NCI-H460 (cell line): ENCODE data around the gene LGI2. TPM values are rescaled to one million over a fixed set of nuclear protein-coding genes. Genes with fewer than 3 reads are reported as not detected.
"Not testable (repeated sequence)": the region's sequence is repeated elsewhere in the genome, so short reads cannot be mapped to it uniquely, and the experiment has no call there.

Source experiments
- DNase-seq: peaks from one replicate; pipeline ENCODE4 v3.0.0-alpha.2; 2016; ENCODE audit warnings: low read depth; ENCODE audit errors: extremely low read depth
- polyA plus RNA-seq: library from polyadenylated mRNA; depleted of rRNA; stranded (reverse); fragments of >200 nt; gene quantifications from 2 replicates; pipeline ENCODE4 v1.2.3, GENCODE V29; 2014; cell fraction: nucleus; rRNA removed
- total RNA-seq: library from RNA; depleted of rRNA; stranded (reverse); fragments of >200 nt; shearing (Covaris generic); gene quantifications from 2 replicates; pipeline ENCODE4 v1.2.3, GENCODE V29; 2014; rRNA removed

Gene LGI2, protein sequence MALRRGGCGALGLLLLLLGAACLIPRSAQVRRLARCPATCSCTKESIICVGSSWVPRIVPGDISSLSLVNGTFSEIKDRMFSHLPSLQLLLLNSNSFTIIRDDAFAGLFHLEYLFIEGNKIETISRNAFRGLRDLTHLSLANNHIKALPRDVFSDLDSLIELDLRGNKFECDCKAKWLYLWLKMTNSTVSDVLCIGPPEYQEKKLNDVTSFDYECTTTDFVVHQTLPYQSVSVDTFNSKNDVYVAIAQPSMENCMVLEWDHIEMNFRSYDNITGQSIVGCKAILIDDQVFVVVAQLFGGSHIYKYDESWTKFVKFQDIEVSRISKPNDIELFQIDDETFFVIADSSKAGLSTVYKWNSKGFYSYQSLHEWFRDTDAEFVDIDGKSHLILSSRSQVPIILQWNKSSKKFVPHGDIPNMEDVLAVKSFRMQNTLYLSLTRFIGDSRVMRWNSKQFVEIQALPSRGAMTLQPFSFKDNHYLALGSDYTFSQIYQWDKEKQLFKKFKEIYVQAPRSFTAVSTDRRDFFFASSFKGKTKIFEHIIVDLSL
- not detected in 2 replicates for total RNA-seq
- polyA plus RNA-seq: 0.01 and 2.3 TPM in 2 replicates

DNA sequence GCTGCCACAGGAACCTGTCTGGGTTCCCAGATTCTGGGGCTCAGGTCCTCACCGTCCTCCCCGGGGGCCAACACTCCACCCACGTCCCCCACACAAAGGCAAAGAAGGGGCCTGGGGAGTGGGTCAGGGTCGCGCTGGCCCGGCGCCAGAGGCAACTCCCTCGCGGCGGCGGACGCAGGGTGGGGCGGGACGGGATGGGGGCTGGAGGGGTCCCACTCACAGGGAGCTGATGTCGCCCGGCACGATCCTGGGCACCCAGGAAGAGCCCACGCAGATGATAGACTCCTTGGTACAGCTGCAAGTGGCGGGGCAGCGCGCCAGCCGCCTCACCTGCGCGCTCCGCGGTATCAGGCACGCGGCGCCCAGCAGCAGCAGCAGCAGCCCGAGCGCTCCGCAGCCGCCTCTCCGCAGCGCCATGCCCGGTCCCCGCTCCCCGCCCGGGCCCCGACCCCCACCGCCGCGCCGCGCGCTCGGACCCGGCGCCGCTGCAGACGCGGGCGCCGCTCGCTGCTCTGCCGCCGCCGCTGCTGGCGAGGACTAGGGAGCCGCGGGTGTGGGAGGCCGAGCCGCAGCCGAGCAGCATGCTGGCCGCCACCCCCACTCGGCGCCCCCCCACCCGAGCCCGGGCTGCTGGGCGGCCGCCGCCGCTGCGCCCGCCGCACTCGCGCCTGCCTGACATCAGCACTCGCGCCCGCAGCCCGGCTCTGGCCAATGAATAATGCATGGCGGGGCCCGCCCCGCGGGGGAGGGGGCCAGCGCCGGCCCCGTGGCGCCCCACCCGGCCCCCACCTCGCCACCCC, at the start of gene LGI2:
Gene LGI2 (minus strand): TSS at position 670 of the 800 bp plus-strand sequence. CDS start 253 bp downstream, at position 417.
- DNase-seq: no peak

DNA sequence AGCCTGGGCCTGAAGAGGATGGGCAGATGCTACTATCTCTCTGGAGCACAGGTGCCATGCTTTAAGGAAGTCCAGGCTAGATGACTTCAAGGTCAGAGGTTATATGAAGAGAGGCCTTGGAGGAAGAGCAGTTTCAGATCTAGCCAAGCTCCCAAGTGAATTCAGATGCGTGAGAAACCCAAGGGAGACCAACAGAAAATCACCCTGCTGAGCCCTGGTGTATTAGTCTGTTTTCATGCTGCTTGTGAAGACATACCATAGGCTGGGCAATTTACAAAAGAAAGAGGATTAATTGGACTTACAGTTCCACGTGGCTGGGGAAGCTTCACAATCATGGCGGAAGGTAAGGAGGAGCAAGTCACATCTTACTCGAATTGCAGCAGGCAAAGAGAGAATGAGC, 47.8 kb upstream of the LGI2 start:
- DNase-seq: no peak

DNA sequence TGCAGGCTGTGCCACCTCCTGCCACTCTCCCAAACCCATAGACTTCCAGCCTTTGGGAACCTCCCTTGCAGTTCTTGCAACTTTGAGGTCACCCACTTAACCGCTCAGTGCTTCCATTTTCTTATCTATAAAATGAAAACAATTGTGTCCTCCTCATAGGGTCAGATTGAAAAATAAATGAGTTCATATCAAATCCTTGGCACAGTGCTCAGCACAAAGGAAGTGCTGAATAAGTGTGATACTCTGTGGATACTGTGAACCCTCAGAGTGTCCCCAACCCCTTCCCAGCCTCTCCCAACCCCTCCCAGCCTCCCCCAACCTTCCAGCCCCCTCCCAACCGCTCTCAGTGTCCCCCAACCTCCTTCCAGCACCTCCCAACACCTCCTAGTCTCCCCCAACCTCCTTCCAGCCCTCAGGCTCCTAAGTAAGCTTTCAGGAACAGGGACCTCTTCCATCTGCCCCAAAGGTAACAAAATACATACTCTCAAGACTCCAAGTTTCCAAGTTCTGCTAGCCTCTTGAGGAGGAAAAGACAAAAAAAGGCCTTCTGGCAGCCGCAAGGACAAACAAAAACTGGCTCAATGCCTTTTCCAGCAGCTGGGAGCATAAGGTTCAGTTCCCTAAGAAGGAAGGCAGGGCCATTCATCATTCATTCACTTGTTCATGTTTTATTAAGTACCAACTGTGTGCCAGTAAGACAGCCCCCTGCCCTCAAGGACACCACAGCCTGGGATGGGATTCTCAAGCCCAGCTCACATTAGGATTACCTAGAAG, 46.1 kb upstream of the LGI2 start:
- no peak for DNase-seq

DNA sequence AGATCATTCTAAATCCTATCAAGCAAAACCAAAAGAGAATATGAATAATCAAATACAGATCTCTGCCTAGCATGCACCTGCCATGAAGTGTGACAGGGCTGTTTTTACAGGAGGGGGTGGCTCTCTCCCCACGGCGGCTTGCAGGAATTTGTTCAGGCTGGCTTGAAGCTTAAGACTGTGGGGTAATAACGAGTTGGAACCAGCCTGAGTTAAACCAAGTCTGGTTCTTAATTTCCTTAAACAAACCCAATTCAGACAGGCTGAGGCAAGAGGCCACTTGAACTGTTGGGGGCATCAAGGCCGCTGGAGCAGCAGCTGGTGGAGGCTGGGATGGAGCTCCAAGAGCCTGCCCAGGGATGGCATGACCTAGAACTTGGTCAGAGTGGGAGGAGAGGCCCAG, 45.1 kb upstream of the LGI2 start:
- DNase-seq: no peak

DNA sequence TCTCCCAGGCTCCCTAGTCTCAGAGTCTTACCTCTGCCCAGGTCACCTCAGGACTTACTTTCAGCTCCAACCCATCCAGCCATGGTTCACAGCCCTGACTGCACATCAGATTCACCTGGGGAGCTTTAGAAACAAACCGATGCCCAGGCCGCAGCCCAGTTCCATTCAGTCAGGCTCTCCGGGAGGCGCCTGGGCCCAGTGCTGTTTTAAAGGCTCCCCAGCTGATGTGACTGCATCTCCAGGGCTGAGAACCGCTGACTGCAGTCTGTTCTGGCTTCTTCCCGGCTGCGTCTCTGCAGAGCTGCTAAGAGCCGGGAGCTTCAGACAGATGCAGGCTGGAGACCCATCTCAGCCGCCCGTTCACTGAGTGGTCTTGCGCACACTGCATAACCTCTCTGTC, 44.4 kb upstream of the LGI2 start:
- no peak for DNase-seq

DNA sequence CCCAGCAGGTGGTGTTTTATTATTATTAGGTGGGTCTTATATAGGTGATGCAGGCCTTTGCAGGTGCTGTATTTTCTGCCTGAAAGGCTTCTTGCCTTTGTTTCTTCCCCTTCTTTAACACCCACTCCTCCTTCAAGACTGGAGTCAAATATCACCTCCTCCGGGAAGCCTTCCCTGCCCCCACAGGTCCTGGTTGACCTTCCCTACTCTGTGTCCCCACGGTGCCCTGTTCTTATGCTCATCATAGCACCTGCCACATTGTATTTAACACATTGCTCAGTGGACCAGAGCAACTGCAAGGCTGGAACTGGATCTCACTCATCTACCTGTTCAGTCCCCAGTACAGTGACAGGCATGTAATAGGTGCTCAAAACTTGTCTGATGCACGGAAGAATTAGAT, 39.8 kb upstream of the LGI2 start:
- DNase-seq: no peak

DNA sequence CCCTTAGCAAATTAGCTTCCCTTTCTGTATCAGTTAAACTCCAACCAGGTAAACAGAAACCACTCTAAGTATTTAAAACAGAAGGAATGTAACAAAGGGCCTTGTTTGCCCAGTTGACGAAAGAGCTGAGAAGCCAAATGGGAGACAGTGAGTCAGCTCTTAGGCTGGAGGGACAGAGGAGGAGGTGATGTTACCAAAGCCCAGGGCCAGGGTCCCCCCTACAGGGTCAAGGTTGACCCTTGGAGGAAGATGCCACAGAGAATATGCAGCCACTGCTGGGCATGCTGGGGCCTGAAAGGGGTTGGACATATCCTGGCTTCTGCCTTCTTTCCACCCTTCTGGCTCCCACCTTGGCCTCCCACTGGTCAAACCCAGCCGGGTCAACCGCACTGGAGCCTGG, 38.3 kb upstream of the LGI2 start:
- DNase-seq: no peak

DNA sequence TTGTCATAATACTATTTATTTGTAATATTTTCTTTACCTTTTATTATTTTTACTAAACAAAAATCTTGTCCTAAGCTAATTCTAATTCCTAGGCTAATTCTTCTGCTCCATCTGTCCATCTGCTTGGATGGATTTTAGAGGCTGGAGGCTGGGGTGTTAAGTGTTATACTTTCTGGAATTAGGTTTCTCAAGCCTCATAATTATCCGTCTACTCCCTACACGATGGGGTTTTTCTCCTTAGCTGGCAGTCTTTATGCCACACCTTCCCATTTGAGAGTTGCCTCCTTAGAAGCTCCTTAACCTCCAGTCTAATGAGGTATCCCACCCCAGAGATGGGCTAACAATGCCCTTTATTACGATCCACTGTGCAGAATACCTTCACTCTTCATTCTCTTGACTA, 37.6 kb upstream of the LGI2 start:
- no peak for DNase-seq

DNA sequence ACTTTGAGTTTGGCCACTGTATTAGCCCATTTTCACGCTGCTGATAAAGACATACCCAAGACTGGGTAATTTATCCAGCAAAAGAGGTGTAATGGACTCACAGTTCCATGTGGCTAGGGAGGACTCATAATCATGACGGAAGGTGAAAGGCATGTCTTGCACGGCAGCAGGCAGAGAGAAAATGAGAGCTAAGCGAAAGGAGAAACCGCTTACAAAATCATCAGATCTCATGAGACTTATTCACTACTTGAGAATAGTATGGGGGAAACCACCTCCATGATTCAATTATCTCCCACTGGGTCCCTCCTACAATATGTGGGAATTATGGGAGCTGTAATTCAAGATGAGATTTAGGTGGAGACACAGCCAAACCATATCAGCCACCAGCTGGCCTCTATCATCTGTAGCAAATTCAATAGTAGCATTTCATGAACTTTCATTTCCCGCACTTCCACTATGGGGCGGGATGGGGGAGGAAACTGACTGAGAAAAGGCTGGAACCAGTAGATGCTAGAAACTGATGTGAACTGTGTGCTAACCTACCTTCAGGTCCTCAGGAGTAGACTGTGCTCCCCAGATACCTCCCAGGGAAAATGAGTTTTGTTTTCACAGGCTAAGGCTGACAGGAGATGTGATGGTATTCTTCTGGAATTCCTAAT, 35.3 kb upstream of the LGI2 start:
- no peak for DNase-seq

DNA sequence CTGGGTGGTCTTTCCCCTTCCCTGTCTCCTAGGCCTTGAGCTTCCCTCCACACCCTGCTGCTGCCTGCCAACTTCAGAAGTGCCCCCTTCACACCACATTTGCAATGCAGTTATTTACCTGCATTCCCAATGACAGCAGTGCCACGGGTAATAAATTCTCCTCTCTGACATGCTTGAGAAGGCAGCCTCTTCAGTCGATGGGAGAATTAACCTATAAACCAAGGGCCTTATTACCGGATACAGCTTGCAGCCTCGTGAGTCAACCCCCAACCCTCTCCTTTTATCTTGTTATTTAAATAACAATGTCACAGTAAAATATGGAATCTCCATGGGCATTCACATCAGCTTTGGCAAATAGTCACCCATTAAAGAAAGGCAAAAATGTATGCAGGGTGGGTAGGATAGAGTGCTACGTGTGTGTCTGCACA, 34.7 kb upstream of the LGI2 start:
- no peak for DNase-seq

DNA sequence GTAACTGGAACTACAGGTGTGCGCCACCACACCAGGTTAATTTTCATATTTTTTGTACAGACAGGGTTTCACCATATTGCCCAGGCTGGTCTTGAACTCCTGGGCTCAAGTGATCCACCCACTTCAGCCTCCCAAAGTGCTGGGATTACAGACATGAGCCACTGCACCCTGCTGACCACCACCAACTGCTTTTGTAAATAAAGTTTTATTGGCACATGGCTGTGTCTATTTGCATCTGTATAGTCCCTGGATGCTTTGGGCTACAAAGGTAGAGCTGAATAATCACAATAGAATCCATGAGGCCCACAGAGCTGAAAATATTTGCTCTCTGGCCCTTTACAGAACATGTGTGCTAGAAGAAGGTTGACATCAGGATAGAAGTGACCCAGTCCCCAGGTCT, 33.7 kb upstream of the LGI2 start:
- not testable (repeated sequence) for DNase-seq

DNA sequence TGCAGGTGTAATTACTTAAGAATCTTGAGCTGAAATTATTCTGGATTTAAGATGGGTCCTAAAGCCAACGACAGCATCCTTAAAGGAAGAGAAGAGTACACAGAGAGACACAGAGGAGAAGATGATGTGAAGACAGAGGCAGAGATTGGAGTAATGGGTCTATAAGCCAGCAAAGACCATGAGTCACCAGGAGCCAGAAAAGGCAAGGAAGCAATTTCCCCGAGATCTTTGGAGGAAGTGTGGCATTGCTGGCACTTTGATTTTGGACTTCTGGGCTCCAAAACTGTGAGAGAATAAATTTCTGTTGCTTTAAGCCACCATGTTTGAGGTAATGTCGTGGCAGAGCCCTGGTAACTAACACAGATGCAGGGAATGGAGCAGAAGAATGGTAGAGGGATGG, 32.4 kb upstream of the LGI2 start:
- DNase-seq: no peak

DNA sequence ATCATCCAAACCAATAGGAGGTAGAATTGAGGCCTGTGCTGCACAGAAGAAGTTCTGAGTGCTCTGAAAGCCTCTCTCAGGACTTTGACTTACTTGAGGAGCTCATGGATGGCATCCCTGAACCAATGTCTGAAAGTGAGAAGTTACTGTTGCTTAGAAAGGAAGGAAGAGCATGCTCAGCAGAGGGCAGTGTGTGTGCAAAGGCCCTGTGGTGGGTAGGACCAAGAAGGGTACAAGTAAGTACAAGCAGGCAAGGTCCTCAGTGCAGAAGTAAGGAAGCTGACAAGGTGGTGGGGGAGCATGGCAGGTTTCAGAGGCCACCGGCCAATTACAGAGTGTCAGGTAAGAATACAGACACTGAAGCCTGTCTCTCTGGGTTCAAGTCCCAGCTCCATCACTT, 31.4 kb upstream of the LGI2 start:
- DNase-seq: no peak

DNA sequence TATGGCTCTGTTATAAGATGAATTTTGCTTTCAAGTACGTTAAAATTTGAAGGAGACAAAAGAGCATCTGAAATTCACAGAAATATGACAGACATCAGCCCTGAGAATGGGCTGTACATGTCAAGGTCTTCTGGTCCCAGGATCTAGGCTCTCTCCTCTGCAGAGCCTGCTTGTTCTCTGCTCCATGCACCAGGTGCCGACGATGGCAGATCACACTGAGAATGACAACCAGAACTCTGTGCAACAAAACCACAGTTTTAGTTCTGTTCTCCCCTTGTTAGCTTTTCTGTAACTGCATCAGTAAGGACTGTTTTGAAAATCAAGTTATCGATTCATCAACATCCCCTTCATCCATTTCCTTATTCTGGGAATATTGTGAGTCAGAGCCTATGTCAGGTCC, 30.9 kb upstream of the LGI2 start:
- DNase-seq: no peak

DNA sequence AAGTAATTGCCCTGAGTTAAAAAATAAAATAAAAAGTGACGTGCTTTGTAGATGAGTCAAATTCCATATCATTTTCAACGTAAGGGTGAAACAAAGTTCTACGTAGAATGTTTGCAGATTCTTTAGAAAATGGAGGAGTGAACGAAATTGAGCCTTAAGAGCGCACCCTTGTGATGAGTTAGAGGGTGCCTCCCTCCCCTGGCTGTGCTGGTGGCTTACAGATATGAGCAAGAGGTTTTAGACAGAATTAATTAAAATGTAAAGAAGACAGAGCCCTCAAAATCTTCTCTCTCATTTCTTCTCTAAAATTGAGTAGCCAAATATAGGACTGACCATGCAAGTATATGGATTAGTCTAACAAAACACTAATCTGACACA, 30.2 kb upstream of the LGI2 start:
- DNase-seq: no peak

DNA sequence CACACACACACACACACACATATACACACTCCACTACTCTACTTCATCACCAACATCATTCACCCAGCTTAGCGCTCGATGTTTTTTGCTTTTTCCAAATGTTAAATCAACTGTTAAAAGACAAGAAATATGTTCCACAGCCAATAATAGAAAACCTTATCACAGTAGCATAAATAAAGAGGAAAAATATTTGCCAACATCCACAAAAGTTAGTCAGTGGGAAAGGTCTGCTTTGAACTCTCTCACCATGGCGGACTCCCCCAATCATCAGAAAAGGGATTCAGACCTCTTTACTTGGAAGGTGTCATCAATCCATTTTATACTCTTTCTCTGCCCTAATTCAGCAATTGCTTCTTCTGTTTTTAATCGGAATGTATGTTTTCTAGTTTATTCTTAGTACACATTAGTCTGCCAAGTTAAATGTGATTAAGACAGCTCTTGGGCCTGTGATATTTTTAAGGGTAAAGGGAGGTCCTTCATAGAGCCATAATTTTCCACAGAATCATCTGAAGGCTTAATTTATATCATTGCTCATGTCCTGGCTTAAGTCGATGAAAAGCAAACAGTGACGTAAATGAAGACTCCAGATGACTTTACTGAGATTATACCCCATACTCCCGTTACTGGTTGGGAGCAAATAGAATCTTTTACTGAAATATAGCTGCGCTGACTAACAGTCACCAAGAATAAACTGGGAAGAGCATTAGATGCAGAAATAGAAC, 29.7 kb upstream of the LGI2 start:
- no peak for DNase-seq

DNA sequence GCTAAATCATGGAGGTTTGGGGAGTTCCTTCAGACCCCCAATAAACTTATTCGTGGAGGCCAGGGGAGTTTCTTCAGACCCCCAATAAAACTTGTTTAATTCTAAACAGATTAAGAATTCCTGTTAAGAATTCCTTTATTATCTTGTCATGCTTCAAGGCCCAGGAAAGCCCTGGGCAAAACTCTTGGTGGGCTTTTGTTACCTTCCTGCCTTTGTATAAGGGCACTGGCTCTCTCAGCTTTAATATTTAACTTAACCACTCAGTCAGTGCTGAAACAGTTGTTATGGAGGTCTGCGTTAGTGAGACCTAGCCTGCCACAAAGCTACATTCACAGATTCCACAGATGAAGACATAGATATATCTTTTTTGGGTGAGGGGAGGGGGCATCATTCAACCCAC, 29.0 kb upstream of the LGI2 start:
- no peak for DNase-seq

DNA sequence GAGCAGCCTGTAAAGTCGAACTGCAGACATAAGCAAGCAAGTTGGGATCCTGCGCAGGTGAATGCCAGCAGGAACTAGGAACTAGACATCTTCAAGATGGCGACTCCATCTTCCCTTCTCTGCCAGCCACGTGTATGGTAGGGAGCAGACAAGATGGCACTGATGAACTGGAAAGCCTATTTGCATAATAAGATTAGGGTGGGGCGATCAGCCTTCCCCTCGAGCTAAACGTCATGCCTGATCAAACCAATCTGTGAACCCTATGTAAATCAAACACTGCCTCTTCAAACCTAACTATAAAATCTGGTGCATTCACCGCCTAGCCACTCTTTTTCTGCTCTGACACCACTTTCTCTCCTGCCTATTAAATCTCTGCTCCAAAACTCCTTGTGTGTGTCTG, 28.1 kb upstream of the LGI2 start:
- no peak for DNase-seq

DNA sequence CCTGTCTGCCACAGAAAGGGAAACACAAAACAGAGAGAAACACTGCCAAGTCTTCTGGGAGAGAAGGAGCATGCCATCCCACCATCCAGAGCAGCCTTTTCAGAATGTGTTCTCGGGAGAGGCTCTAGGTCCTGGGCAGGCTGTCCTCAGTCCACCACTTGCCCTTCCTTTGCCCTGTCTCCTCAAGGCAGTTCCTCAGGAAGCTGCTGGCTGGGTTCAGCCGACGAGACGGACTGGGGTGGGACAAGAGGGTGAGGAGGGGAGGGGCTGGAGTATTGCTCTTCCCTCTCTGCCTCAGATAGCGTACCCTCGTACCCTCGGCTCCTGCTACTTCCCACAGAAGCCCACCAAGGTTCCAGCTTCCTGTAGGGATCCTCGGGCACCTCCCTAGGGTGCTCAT, 26.6 kb upstream of the LGI2 start:
- DNase-seq: no peak

DNA sequence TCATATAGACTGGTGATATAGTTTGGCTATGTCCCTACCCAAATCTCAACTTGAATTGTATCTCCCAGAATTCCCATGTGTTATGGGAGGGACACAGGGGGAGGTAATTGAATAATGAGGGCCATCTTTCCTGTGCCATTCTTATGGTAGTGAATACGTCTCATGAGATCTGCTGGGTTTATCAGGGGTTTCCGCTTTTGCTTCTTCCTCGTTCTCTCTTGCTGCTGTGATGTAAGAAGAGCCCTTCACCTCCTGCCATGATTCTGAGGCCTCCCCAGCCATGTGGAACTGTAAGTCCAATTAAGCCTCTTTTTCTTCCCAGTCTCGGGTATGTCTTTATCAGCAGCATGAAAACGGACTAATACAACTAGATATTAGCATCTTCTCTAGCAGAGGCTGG, 21.3 kb upstream of the LGI2 start:
- DNase-seq: not testable (repeated sequence)
